Heart left ventricle (tissue), 13 donors: ENCODE data around the gene TBCK.
A peak's percentile ranks its signal among the peaks of the same experiment; 100 is the strongest.

Source experiments
- POLR2A ChIP-seq, 2 donors: fragments of 450-650 bp; IDR thresholded peaks; one replicate each; pipeline ENCODE4 v1.6.1; 2017; ENCODE audit warnings: antibody characterized with exemption in 2 of 2, mild to moderate bottlenecking in 2 of 2, moderate library complexity in 2 of 2
- TF ChIP-seq, protein P1 (sequence below), 12 donors: fragments of 200-600 bp; sonication (generic) in 4 of 12; IDR thresholded peaks; one replicate each; pipeline versions ENCODE4 v1.5.0 to v1.8.0; 2018 to 2022; ENCODE audit warnings: antibody characterized with exemption in 12 of 12, mild to moderate bottlenecking in 5 of 12
- donor health status: ischemic (EF 13 %, LVEDD 7.1; RV severe dilation, severe dysfunction).
- donor health status: DM: no; HTN: yes; CAD: no.
- donor health status: DM: no; HTN: no; CAD: no.
- donor health status: ischemic (EF 25% LVEDD 6.9; RV normal size, moderate dysfunction).
- donor health status: ischemic (EF 25% LVEDD 5.7; RV mildly dilated, moderate dysfunction).
- donor health status: ischemic (EF 35%, LVEDD 5.7; RV mildly dilated, moderate dysfunction).
- donor health status: nonischemic (EF 11% LVEDD 7.7; RV severe dilation, severe dysfunction).
- donor health status: DM: yes; HTN: yes; CAD: no.
- donor health status: PGD.
- donor health status: ischemic (EF 29% LVEDD 5.4; RV normal size, mild dysfunction).
- donor health status: nonischemic (EF 23%, LVEDD 6.1; RV moderate dilation, normal function).

- TF ChIP-seq, protein P1, sequence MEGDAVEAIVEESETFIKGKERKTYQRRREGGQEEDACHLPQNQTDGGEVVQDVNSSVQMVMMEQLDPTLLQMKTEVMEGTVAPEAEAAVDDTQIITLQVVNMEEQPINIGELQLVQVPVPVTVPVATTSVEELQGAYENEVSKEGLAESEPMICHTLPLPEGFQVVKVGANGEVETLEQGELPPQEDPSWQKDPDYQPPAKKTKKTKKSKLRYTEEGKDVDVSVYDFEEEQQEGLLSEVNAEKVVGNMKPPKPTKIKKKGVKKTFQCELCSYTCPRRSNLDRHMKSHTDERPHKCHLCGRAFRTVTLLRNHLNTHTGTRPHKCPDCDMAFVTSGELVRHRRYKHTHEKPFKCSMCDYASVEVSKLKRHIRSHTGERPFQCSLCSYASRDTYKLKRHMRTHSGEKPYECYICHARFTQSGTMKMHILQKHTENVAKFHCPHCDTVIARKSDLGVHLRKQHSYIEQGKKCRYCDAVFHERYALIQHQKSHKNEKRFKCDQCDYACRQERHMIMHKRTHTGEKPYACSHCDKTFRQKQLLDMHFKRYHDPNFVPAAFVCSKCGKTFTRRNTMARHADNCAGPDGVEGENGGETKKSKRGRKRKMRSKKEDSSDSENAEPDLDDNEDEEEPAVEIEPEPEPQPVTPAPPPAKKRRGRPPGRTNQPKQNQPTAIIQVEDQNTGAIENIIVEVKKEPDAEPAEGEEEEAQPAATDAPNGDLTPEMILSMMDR (IDR thresholded peaks at IDR 0.05), result peak; percentile 19 to 63 (median 36)
- no peak for TF ChIP-seq POLR2A (IDR thresholded peaks at IDR 0.05)
Observed at GRCh38 chr4:106266201-106266600, 49.8 kb downstream of the TBCK start.
